GM03348 (cell line): ENCODE results near the gene PROX2.

Experiments used
- DNase-seq: peaks from one replicate; pipeline ENCODE4 v3.0.0; 2012; ENCODE audit warnings: low spot score

Gene PROX2

DNA sequence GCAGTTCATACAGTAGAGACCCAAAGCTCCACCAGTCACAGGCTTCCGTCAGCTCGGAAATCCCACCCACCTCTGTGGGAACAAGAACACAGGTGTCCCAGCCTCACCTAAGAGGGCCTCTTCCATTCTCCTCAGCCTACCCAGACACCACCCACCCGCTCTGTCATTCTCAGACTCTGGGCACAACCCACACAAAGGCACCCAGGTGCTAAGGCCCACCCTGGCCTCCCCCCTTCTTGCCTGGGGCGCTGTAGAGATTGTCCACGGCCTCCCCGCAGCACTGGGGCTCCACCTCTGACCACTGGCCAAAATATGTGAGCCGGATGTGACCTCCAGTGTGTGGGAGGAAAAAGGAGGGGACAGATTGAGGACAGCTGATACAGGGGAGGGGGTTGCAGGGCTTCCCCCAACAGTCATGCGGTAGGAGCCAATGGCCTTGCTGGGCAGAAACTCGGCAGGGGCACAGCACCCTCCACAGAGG lies 33.0 kb upstream of the PROX2 start:
- no peak for DNase-seq

DNA sequence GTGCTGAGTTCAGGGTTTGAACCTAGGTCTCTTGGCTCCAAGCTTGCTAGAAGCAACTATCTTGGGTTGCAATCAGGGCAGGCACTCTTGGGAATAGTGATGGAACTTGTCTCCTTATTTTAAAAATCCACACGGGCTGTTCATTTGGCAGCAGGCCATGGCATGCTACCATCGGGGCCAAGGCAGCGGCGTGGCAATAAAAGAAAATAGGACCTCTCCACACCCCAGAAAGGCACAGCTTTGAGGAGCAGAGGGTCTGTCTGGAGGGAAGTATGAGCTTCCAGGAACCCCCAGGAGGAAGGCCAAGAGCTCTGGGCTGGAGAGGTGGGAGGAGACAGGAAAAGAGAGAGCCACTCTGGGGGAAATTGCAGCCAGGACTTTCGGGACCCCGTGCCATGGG lies 31.8 kb upstream of the PROX2 start:
- peak; percentile 27 for DNase-seq

DNA sequence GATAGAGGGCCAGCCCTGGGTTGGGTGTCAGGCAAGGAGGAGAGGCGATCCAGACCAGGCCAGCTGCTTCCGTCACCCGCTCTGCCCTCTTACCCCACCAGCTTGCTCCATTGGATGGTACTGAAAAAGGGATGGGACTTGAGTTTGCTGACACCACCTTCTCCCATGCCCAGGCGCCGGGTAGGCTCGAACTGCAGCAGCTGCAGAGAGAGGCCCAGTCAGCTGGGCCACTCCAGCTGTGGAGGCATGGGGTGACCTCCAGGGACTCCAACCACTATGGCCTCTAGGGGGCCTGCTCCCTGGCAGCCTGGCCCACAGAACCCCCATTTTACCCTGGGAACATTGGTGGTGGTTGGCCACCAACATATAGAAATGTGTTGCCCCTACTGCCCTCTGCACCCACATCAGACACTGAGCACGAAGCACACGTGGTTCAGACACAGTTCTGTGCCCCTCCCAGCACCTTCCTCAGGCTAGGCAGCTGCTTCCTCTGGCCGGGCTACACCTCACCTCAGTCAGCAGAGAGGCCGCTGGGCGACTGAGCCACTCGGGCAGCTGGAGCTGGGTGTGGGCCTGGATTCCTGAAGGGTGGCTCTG lies 31.1 kb upstream of the PROX2 start:
- no peak for DNase-seq

DNA sequence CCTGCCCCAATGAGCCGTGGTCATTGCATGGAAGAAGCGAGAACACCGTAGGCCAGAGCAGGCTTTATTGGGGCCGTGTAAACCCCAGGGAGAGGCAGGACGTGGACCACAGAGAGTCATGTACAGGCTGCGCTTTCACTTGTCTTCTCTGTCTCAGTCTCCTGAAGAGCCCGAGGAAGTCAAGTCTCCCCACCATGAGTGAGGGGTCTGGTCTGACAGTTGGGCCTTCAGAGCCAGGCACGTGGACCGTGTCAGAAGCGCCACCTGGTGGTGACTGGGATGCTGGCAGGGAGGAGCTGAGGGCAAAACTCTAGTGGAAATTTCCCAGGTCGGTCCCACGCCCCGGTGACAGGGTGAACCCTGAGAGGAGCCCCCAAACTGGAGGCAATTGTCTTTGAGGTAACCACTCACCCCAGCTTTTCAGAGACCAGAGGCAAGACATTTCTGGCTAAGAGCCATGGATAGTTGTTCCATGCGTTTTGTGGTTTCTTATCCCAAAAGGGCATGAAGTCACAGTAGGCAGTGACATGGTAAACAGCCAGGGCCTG lies 29.7 kb upstream of the PROX2 start:
- peak; percentile 85 for DNase-seq

DNA sequence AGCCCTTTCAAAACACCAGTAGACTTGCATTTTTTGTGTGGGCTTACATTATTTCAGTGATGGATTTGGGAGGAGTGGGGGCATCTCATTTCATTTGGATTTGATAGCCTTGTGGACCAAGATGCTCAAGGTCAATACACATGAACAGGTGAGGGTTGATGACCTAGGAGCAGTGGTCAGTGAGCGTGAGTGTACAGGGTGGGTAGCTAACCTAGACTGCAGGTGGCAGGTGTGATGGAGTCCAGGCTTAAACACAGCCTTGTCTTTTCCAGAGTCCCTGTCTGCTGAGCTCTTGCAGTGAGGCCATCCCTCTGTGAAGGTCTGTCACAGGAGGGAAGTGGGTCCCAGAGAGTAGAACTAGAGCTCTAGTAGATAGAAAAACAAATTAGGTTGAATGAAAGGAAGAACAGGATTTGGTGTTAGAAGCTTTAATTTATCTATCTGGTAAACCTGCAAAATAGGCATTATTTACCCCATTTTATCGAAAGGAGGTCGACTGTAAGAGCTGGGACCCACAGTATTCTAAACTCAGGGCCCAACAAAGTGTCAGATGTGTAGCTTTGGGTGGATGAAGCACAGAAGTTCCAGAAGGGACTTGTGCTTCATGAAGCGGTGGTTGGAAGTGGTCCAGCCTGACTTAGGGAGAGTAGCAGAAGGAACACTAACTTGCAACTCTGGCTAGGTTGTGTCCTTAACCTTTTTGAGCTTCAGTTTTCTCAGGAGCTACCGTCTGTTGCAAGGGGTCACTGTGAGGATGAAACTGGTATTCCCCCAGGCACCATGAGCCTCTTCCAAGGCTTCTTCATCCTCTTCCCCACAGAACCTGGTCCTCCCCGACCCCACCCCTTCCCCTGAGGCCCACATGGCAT lies 28.9 kb upstream of the PROX2 start:
- DNase-seq: no peak

DNA sequence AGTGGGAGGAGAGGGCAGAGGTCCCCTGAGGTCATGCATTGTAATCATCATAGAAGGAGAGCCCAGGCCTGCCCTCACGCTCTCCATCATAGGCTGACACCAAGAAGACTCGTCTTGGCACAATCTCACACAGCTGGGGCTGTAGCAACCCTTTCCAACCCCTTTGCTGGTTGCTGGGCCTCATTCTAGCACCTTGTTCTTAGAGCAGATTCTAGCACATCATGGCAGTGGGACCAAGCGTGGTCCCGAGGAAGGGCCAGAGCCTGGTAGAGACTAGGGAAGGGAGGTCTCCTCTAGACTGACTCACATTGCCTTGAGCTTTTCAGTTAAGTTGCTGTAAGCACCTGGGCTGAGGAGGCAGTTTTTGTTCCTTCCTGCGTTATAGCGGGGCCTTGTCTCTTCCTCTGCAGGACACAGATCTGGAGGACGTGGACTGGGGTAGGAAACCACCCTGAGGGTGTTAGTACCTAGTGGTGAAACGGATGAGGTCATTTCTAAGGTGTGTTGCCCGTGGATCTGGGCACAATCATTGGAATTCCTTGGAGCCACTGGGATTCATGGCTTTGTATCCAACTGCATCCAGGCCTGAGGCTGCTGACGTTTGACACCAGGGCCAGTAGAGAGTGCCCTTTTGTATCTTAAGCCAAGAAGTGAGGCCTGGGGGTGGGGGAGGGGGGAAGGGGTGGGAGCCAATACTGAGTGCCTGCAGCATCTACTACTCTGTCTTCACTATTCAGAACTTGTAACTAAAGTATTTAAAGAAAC lies 27.2 kb upstream of the PROX2 start:
- no peak for DNase-seq

DNA sequence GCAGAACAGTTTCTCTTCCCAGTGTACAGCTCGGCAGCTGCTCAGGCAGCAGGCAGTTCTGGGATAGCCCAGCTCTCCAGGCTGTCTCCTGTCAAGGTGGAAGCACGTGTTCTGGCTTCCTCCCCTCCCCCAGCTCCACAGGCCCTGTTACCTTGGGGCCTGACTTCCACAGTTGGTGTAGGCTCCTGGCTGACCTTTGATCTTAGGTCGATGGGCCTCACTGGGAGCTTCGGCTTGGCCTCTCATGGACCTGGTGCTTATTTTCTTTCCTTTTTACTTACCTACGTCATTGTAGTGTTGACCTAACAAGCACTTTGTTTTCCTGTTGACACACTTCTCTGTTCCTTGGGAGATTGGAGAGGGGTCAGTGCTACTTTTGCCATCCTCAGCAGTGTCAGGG lies 22.7 kb upstream of the PROX2 start:
- no peak for DNase-seq

DNA sequence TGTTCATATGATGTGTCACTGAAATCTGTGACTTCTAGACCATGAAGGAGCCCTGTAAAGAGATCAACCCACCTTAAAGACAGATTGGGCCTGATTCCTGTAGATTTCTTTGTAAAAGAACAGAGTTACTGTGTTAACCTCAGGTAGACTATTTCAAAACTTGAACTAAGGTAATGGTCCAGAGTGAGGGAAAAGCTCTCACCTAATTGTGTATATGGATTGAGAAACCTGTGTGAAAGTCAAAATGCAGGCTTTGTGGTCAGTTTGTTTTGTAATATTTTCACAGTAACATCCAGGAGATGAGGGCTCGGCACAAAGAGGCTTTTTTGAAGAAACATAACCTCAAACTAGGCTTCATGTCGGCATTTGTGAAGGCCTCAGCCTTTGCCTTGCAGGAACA lies 22.1 kb upstream of the PROX2 start:
- DNase-seq: no peak

DNA sequence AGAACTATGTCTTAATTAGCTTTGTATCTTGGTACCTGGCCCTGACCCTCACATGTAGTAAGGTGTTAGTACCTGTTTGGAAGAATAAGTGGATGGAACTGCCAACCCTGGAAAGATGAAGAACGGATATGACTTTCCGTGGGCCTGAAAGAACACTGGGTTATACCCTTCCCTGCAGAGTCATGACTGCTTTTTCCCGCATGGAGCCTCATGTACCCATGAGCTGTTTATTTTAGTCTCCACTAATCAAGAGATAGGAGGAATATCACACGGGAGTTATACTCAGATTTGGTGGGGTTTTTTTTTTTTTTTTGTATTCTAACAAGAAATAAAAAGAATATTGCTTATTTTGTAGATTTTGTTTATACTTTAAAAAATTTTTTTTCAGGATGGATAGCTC lies 21.7 kb upstream of the PROX2 start:
- no peak for DNase-seq

DNA sequence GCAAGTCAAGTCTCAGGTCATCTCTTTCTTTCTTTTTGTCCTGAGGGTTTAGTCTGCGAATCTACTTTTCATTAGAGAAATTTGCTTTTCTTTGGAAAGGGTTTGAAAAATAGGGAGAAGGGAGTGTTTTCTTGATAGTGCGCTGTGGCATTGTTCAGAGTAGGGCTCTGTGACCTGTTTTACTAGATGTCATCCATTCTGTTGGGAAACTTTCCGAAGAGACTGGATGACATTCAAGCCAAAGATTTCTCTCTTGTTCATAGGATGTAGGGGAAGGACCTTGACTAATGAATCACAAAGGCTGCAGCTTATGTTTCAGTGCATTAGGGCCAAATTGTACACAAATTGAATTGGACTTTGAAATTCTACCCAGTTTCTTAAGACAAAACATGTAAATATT lies 20.5 kb upstream of the PROX2 start:
- no peak for DNase-seq

DNA sequence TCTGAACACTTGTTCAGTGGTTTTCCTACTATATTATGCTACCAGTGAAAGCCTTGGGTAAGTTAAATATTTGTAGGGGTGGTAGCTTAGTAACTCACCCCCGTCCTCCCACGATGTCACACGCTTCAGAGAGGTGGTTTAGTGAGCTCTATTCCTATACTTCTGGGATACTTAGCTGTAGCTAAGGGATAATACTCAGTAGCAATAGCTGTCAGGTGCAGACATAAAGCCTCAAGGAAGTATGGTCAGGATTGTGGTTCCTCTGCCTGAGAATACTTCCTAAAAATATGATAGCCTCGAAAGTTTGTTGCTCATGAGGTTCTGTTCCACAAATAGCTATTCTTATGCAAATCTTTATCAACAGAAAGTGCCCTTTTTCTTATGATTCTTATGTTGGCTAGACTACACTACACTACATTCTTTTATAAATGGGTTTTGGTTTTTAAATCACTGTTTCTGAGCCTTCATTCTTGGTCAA lies 17.7 kb upstream of the PROX2 start:
- DNase-seq: no peak

DNA sequence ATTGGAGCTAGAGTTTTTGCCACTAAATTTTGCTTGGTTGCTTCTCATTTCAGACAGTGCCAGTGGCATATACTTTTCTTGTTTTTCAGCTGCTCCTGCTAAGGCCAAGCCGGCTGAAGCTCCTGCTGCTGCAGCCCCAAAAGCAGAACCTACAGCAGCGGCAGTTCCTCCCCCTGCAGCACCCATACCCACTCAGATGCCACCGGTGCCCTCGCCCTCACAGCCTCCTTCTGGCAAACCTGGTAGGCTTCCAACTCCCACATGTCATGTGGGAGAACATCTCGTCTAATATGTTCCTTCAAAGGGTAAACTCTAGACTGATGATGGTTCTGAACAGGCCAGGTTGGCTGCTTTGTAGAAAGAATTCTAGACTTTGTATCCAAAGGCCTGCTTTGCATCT lies 16.8 kb upstream of the PROX2 start:
- DNase-seq: no peak

DNA sequence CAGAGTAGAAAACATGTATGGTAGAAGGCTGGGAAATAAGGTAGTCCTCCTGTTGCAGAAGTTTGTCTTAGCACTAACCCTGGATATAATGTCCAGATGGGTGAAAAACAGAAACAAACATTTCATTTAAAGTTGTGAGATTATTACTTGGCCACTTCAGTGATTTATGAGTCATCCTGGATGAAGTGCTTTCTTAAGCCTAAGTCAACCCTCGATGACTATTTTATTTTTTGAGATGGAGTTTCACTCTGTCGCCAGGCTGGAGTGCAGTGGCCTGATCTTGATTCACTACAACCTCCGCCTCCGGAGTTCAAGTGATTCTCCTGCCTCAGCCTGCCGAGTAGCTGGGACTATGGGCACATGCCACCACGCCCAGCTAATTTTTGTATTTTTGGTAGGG lies 15.9 kb upstream of the PROX2 start:
- DNase-seq: no peak

DNA sequence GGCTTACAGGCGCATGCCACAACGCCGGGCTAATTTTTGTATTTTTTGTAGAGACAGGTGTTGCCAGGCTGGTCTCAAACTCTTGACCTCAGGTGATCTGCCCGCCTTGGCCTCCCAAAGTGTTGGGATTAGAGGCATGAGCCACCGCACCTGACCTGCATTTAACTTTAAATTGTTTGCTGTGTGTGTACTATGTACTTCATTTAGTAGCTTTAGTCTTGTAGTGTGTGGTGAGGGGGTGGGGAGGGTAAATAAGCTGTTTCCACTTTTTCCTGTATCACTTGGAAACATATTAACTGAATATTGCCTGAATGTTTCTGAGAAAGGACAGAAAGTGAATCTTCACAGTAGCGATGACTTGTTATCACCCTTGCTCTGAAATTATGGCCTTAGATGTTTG lies 14.3 kb upstream of the PROX2 start:
- DNase-seq: no peak

DNA sequence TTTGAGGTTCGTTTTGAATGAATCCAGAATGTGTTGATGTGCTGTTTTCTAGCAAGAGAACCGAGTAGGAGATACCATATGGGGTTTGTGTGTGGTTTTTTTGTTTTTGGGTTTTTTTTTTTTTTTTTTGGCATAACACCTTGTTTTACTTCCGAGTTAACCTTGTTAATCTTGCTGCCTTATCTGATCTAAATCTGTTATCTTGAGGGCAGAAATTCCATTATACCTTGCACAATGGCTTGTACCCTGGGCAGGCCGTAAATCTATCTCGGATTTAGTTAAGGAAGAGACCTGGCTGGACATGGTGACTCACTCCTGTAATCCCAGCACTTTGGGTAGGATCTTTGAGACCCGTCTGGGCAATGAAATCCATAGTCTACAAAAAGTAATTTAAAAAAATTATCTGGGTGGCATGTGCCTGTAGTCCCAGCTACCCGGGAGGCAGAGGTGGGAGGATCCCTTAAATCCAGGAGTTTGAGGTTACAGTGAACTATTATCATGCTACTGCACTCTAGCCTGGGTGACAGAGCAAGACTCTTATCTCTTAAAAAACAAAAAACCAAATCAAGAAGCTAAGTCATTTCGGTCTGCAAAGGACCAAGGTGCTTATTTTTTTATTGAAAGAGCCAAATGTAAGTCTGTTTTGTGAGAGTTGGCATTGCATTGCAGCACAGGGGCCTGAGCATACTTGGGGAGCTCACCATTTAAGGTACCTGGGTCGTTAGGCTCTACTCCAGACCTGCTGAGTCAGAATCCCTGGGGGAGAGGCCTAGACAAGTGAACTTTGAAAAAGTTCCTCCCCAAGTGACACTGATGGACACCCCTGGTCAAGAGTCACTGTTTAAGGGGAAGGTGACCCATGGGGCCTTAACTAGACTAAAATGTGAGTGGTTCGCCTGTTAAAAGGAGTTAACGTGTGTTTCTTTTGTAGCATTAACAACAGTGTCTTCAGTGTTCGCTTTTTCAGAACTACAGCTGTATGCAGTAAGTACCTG lies 12.5 kb upstream of the PROX2 start:
- DNase-seq: no peak

DNA sequence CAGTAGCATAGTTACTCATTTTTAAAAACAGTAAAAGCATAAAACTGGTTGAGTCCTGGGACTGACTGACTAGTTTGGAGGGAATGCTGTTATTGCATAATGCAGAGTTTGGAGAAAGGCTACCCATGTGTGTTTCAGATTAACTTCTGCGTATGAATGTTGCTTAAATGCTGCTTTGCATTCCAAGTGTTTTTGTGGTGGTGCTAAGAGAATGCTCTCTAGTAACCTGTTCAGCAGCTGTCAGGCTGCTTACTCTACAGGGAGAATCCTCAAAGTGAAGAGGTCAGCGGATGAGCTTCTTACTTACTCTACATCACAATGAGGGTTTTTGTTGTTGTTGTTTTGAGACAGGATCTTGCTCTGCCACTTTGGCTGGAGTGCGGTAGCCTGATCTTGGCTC lies 10.1 kb upstream of the PROX2 start:
- DNase-seq: peak; percentile 87

DNA sequence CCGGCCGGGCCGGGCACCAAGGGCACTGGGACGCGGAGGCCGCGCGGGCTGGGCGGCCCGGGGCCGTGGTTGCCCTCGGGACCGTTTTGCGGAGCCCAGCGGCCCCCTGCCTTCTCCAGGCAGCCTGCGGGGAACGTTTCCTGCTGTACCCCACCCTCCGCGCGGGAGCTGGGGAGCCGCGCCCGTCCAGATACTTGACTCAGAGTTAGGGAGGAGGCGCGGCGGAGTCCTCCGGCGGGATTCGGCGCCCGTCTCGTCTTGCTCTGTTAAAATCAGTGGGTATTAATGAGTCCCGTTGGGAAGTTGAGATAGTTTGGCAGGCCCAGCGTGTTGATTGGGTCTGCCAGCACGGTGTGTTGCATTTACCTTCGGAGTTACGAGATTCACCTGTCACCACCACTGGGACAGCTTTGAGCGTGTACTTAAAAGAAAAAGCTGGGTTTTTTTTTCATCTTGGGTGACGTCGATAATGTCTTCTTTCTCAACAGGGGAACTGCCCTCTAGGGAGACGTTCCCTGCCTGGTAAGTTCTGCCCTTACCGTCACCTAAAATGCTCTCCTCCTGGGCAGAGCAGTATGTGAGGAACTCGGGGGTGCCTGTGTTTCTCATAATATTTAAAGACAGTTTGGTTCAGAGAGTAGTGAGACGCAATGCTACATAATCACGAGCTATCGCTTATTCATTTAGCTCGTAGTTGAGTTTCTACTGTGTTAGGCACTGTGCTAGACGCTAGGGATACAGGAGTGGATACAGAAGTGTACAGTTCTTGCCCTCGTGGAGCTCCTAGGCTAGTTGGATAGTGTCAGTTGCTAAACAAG lies 6.4 kb upstream of the PROX2 start:
- peak; percentile 72 for DNase-seq

DNA sequence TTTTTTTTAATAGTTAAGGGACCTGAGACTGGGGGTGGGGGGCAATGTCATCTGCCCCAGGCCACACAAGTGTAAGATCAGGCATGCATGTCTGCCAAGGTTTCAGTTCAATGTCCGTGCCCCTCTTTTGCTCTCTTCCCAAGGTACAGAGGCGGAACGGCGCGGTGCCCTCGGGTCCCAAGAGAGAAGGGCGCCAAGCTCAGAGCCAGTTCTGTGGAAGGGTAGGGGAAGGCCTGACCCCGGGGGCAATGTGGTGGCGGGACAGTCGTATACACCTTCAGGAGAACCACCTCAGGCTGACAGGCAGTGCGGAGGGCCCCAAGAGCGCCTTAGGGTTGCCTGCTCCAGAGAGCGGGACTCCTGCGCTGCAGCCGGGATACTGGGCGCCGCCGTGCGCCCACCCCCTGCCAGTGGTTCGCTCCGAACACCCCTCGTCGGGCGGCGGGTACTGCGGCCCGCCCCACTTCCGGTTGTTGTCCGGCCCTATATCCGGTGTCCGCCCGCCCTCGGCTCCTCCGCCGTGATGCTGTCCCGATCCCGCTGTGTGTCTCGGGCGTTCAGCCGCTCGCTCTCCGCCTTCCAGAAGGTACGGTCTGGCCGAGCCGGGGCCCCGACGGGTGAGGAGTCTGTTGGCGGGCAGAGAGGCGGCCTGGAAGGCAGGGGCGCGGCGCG lies 5.6 kb upstream of the PROX2 start, which contains the start of gene DLST:
TSS of gene DLST (plus strand) at position 486 of the 672 bp plus-strand sequence. CDS start at position 524, 38 bp downstream.
- peak; percentile 97 for DNase-seq

DNA sequence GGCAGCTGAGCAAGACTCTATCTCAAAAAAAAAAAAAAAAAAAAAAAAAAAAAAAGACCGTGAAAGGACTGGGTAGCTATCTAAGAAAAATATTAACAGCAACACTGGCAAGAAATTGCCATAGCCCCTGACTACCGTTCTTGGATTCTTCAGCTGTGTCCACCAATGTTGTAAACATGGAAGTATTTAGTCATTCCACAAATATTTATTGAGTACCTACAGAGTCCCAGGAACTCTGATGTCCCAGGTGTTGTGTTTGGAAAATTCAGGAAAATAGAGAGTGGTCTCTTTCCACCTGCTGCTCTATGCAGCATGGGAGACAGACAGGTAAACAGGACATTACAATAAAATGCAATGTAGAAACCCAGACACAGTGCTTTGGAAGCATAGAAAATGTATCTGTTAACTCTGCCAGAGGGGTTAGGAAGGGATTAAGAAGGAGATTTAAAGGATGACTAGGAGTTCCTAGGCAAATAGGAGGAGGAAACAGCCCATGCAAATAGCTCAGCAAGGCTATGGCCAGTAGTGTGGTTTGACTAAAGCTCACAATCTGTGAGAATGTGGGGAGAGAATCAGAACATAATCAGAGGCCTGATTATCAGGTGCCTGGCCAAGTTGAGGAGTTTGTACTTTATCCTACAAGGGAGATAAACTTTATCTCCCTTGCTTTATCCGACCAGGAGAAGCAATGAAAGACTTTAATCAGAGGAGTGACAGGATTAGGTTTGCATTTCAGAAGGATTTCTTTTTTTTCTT lies 3.7 kb upstream of the PROX2 start:
- no peak for DNase-seq
